ENCODE data around the gene WRAP73.

GRCh38 chr1:3645666-3646355, 4.1 kb downstream of the WRAP73 start:
- TF ChIP-seq CTCF (IDR thresholded peaks at IDR 0.05; ENCODE audit: insufficient read depth, low read depth, low read length) (no peak), EZH2 (IDR thresholded peaks at IDR 0.05; ENCODE audit: insufficient read depth, low read length) (no peak)
